GM18873 (cell line): ENCODE results near the gene COL4A1.

ENCODE experiments used
- ATAC-seq: cut with Tn5 transposase; IDR thresholded peaks from one replicate; pipeline ENCODE4 v1.9.1; 2021; ENCODE audit warnings: mild to moderate bottlenecking, moderate library complexity, moderate number of reproducible peaks; ENCODE audit not compliant: unreplicated experiment, low FRiP score

COL4A1 gene

DNA sequence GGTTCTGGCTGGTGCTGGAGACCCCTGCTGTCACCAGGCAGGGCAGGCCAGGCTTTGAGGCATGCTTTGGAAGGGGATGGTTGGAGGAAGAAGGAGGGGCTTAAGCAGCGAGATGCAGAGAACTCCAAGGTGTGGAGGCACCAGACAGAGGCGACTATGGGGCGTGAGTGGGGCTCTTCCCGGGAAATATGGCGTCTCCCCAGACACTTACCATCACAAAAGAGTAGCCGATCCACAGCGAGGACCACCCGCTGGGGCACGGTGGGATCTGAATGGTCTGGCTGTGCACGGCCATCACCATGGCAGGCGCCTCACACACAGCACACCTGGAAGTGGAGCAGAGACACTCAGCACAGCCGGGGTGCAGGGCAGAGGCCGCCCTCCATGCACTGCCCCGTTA, 151.9 kb downstream of the COL4A1 start:
- no peak for ATAC-seq

DNA sequence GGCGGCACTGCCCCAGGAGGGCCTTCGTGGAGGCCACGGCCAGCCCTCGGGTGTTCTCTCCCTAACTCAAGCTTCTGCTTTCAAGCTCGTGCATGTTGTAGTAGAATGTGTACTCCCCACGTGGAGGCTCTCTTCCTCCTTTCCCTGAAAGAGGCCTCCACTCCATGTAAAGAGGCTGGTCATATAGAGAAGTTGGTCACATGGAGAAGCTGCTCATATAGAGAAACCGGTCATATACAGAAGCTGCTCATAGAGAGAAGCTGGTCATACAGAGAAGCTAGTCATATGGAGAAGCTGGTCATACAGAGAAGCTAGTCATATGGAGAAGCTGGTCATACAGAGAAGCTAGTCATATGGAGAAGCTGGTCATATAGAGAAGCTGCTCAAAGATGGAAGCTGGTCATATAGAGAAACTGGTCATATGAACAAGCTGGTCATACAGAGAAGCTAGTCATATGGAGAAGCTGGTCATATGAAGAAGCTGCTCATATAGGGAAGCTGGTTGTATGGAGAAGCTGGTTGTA, 152.5 kb downstream of the COL4A1 start:
- no peak for ATAC-seq

DNA sequence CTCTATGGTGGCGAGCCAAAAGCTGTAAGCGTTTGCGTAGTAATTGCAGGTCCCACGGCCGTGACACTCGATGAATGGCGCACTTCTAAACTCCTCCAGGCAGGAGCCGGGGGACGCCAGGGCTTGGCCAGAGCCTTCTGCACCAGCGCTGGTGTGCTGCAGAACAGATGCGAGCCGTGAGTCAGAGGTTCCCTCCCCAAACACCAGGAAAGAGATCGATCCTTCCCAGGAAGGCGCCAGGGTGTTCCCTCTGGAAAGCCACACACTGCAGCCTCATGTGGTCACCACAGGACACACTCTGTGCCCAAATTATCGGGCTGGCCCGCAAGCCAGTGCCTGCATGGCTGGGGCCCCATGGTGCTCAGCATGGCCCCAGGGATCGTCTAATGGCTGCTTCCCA, 154.6 kb downstream of the COL4A1 start:
- no peak for ATAC-seq

DNA sequence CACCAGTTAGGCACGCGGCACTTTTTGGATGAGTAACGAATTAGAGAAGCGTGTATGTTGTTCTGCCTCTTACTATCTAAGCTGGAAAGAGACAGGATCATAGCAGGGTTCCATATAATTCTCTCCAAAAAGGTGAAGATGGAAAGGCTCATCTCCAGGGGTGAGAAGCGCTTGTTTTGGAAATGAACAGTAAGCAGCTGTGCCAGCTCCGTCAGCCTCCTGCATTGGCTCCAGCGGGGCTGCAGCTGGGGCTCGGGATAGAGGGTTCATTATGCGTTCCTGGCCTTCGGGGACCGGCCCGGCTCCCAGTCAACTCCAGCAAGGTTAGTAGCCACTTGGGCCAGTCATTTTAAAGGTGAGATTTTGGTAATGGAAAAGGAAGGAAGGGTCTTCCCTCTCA, 155.5 kb downstream of the COL4A1 start:
- ATAC-seq: no peak

DNA sequence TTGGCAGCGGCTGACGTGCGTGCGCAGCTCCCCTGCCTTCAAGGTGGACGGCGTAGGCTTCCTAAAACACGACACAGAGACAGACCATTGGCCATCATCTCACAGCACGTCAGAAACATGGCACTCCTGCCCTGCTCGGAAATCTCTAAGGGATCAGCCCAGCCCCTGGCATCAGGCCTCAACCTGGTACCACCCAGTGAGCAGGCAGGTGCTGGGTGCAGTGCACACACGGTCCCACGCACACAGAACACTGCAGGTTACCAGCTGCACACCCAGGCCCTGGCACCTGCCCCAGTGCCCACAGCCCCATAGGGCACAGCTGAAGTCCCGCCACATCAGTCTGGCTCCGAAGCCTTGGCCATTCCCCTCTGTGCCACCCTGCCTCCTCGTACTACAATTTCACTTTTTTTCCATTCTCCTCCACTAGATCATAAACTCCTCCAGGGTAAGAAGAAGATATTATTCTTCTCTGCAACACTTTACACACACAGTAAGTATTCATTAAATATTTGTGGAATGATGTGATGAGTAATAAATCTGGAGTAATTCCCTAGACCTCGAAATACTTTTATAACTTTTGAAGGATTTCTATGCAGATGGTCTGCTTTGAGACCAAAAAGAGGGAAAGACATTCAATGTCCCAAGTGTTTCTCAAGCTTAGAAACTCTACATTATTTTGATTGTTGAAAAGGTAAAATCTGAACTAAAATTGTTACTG, 156.4 kb downstream of the COL4A1 start:
- ATAC-seq: no peak

DNA sequence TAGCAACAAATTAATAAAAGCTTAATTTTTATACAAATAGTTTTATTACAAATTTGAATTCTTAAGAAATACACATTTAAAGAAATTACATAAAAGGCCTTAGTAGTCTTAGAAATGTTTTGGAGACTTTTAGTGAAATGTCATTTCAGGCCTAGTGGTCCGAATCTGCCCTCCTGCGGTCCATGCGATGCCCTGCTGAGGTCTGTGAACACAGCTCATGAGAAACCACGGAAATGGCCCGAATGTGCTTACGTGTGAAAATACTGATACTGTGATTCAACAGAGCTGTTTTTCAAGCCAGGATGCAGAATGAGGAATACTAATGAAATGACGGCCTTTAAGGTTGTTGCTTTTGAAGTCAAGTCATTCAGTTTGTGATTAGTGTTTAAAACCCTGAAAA, 157.9 kb downstream of the COL4A1 start:
- ATAC-seq: no peak

DNA sequence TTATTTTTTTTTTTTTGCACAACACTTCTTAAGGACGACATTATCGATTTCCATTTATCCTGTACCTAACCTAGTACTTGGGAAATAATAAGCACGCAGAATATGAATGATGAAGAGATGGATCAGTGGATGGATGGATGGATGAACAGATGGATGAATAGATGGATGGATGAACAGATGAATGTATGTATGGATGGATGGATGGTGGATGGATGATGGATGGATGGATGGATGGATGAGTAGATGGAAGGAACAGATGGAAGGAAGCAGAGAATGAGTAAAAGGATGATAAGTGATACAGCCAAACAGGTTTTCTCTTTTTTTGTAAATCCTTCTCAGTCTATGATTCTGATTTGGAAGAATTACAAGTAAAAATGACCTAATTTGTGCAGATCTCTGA, 166.9 kb downstream of the COL4A1 start:
- no peak for ATAC-seq

DNA sequence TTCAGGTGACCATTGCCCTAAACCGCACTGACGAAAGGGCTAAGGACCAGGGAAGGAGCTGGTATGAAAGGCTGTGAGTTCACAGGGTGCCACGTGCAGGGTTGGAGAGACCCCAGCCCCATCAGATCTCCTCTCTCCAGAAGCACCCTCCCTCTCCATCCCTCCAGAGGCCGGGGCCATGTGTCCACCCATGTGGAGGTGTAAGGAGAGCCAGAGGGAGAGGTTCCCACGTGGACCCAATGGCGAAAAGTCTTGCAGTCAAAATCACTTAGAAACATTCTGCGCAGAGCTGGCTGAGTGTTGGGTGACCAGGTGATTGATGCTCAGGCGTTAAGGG, 168.3 kb downstream of the COL4A1 start:
- ATAC-seq: no peak

DNA sequence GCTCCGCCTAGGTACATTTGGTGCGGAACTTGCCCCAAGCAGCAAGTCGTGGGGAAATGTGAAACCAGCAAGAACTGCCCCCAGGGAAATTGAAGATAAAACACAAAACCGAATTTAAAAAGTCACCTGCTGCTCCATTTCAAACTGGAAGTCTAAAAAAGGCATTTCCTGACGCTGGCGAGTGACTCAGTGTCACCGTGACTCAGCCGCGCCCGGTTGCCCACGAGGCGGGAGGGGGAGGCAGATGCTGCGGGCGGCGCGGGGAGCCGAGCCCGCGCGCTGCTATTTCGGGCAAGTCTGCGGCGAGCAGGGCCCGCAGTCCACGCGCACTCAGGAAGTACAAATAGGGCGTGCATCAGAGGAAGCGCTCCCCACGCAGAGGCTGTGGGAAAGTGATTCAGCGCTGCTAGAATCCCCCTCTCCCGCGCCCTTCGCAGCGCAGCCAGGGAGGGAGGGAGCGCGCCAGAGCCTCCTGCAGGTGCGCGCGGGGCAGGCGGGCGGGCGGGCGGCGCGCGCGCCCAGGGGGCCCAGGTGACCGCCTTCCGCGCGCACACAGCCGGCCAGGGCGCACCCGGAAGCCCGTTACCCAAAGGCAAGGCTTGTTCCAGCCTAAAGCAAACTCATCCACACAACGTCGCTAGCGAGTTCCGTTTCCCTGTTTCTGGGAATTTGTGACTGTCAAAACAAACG, 168.8 kb downstream of the COL4A1 start:
- peak; percentile 54 for ATAC-seq

DNA sequence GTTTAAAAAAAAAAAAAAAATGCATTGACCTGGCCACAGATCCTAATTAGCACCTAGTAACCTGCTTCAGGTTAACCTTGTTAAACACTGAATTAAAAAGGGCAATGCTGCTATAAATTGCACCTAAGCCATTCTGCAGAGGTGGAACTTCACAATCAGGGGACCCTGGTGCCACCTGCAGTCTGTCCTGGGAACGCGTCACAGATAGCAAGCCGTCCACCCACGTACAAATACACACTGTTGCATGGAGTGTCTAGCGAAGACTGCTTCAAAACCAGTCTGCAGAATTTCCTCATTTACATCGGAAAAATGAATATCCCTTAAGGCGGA, 169.3 kb downstream of the COL4A1 start:
- peak; percentile 74 for ATAC-seq

DNA sequence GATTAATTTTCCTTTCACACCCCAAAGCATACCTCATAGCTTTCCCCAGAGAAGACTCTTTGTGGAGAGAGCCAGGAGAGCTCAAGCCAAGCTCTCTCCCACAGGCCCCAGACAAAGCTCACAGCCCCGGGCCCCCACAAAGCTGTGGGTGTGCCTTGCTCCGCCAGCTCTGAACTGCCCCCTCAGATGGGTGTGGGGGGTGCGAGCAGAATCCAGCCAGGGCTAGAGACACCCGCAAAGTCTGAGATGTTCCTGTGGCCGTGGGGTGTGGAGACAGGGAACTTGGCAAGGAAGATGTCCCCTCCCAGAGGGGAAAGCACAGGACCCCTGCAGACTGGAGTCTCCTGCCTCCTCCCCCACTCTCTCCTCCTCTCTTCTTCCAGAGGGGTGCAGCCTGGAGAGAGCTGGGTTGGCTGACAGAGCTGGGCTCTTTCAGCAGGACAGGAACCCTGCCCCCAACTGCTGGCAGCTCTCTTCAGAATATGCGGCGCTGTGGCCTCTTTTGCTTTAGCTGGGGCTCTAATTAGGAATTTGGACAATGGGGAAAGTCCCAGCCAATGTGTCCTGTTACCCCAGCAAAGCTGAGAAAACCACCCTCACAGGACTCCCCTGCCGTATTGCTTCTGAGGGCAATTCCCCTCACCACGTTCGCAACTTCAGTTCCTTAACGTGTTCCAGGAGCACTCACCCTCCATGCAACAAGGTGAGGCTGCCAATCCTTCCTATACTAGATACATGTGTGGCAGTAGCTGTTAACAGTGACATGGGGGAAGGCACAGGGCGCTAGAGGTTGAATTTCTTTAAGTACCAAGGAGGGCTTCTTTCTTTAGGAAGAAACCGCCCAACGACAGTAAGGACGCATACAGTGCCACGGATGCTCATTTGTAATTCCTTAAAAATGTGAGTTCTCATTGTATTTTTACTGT, 170.0 kb downstream of the COL4A1 start:
- ATAC-seq: no peak

DNA sequence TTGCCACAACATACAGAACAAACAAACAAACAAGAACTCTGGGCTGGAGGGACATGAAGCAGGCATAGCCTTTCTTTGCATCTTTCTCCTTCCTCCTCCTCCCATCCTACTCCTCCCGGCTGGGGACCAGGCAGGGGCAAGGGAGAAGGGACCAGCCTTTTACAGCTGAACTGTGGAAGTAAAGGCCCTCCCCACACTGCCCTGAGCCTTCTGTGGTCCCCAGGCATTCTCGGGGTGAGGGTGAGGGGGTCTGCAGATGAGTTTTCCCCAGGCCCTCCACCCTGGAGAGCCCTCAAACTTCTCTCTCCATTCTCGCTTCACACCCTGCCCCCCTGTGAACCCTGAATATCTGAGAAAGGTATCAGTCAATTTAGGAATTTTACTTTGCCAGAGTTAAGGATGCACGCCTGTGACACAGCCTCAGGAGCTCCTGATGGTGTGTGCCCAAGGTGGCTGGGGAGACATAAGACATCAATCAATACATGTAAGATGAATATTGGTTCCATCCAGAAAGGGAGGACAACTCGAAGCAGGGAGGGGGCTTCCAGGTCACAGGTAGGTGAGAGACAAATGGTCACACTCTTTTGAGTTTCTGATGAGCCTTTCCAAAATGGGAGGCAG, 170.9 kb downstream of the COL4A1 start:
- ATAC-seq: no peak

DNA sequence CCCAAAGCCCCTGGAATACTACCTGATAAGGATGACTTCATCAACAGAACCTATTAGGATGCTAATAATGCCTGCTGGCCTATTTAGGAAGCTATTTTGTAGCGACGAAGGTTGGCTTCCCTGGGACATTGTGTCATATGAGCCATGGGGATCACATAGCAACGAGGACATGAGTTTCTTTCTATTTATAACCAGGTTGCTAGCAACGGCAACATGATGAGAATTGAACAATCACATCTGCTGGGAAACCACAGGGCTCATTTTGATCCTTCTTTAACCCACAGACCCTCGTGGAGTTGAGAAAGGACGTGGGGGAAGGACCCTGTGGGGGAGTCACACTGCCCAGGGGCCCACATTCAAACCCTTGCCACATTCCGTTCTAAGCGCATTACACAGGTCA, 172.2 kb downstream of the COL4A1 start:
- no peak for ATAC-seq

DNA sequence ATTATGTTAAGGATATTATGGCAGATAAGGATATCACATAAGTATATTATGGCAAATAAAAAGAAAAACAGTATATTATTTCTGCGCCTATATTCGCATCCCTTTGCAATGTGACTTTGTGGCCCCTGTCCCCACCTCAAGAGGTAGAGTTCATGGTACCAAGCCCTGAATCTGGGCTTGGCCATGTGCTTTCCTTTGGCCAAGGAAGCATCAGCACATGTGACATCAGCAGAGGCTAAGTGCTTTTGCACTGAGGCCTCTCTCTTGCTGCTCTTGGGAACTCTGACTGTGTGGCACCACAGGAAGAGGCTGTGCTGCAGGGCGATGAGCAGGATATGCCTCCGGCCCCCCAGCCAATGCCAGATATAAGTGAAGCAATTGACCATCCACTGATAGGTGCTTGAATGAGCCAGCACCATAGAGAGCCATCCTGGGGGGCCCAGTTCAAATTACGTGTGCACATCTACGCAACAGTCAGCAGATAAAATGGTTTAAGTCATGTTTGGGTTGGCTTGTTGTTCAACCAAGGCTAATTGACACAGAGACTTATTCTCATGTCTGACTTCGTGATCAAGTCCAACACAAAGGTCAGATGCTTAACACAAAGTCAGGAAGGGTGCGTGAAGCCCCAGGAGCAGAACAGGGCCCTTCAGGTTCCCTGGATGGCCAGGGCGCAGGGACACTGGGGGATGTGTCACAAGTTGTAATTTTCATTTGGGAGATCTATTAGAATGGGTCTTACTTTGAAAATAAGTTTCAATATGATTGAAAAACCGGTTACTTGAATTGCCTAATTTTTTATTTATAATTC, 173.3 kb downstream of the COL4A1 start:
- no peak for ATAC-seq

DNA sequence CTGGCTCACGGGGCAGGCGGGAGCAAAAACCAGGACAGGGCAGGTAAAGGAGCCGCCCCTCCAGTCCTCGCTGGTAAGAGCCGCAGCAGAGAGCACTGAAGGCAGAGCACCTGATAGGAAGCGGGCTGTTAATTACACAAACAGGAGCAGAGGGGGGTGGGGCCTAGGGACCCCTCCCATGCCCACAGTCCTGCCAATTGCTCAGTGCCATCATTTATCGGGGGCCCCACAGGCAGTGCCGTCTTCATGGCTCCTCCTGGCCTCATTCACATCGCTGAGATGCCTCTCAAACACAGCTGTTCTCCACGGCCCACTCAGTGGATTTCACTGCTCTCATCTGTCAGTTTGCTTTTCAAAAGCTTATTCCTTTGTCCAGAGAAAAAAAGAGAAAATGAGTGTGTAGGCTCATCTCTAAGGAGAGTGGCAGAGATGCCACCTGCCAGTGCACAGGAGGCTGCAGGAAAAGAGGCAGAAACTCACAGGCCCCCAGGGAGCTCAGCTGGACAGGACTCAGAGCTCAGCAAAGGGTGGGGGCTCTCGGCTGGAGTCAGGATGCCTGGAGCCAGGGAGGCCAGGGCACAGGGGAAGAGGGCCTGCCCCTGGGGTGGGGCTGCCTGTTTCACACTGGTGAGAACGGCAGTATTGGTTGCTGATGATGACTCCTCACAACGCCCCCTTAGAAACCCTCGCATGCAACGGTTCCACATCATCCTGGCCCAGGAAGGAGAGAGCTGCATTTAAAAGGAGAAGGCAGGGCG, 174.6 kb downstream of the COL4A1 start:
- ATAC-seq: no peak

DNA sequence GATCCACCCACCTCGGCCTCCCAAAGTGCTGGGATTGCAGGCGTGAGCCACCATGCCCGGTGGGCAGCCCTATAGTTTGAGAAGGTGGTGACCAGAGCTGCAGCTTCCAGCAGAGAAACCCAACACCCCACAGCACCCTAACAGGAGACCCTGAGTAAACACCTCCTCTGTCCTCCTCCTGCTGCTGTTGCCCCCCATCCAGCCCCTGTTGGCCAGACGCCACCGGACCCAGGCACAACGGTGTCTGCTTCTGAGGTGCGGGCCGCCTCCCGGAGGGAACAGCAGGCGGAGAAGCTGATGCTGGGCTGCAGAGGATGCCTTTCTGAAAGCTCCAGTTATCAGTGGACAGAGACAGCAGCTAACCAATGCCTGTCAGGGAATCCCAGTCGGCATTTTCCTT, 175.5 kb downstream of the COL4A1 start:
- ATAC-seq: no peak

DNA sequence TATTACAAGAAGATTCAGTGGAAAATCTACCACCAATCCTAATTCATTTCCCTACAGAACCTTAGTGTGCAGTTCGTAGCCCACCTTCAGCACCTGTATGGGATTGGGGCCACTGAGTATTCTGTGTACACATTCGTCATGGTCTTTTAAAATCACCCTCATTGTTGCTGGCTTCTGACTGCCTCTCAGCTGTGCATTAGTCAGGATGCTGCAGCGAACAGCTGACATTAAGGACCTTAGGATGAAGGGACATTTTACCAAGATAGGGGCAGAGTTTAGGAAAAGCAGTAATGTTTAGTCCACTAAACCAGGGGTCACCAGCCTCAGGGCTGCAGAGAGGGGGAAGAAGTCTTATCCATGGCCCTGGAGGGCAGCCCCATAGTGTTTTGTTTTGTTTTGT, 176.5 kb downstream of the COL4A1 start:
- no peak for ATAC-seq

DNA sequence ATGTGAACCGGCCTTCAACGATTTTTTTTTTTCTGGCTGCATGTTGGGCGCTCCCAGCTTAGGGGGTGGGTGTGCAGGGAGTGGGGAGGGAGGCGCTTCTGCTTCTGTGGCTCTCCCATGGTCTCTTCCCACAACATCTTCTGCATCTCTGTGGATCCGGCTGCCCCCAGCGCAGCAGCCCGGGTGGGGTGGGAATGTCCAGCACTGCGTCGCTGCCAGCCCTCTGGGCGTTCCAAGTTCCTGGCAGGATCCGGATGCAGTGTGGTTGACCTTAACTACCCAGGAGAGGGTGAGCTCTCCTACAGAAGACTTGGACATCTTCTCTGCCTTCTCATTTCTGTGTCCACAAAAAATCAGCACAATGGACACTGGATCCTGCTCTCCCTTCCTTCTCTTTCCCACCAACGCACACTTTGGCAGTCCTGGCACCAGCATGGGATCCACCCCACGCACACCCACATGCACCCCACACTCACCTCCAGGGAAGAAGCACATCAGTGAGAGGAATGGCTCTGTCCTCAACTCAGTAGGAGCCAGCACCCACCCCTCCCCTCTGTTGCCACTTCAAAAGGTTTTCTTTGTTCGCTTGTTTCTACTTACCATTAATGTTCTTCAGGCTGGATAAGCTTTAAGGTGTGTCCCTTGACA, 177.3 kb downstream of the COL4A1 start:
- no peak for ATAC-seq

DNA sequence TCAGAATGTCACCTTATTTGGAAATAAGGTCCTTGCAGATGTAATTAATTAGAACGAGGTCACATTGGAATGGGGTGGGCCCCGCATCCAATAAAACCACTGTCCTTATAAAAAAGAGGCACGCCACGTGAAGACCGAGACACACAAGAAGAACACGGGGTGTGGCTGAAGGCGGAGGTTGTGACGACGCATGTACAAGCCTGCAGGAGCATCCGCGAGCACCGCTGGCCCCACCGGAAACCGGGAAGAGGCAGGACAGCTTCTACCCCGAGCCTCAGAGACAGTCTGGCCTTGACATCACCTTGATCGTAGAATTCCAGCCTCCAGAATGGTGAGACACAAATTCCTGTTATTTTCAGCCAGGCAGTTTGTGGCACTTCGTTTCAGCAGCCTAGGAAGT, 177.9 kb downstream of the COL4A1 start:
- no peak for ATAC-seq
